LNCaP clone FGC (cell line): ENCODE results near the gene FBXO24.
A peak's percentile ranks its signal among the peaks of the same experiment; 100 is the strongest.

Source experiments
- DNase-seq: peaks from one replicate; pipeline ENCODE4 v3.0.0-alpha.2; 2011; ENCODE audit warnings: low read depth
- H3K4me3 ChIP-seq: 2 replicates; pipeline ENCODE4 v1.5.1; 2011; ENCODE audit warnings: mild to moderate bottlenecking, low read depth, low read length, control low read depth
- TF ChIP-seq, protein P1 (sequence below): IDR thresholded peaks from 2 replicates; pipeline ENCODE4 v1.5.1; 2012; ENCODE audit warnings: mild to moderate bottlenecking; ENCODE audit not compliant: control insufficient read depth, insufficient read depth; ENCODE audit errors: extremely low read depth

FBXO24 gene

DNA sequence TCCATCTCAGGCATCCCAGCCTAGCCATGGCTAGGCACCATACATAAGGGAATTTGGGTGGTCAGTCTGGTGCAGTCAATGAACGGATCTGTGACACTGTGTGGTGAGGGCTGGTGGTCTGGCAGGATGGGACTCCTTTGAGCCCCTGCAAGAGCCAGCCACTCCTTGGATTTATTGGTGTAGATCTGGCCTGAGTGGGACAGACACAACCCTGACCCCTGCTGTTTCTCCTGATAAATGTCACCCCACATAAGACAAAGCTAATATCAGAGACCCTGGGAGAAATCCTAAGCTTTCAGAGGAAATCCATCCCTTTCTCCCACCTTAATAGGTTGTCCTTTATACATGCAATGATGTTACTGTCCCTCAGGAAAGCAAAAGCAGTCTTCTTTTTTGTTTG is 2.3 kb downstream of the FBXO24 start:
- no peak overlapping the region for H3K4me3 ChIP-seq
- TF ChIP-seq, protein P1, sequence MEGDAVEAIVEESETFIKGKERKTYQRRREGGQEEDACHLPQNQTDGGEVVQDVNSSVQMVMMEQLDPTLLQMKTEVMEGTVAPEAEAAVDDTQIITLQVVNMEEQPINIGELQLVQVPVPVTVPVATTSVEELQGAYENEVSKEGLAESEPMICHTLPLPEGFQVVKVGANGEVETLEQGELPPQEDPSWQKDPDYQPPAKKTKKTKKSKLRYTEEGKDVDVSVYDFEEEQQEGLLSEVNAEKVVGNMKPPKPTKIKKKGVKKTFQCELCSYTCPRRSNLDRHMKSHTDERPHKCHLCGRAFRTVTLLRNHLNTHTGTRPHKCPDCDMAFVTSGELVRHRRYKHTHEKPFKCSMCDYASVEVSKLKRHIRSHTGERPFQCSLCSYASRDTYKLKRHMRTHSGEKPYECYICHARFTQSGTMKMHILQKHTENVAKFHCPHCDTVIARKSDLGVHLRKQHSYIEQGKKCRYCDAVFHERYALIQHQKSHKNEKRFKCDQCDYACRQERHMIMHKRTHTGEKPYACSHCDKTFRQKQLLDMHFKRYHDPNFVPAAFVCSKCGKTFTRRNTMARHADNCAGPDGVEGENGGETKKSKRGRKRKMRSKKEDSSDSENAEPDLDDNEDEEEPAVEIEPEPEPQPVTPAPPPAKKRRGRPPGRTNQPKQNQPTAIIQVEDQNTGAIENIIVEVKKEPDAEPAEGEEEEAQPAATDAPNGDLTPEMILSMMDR, result peak; percentile 32; the same call in 1 of the 2 replicates
- no peak for DNase-seq

DNA sequence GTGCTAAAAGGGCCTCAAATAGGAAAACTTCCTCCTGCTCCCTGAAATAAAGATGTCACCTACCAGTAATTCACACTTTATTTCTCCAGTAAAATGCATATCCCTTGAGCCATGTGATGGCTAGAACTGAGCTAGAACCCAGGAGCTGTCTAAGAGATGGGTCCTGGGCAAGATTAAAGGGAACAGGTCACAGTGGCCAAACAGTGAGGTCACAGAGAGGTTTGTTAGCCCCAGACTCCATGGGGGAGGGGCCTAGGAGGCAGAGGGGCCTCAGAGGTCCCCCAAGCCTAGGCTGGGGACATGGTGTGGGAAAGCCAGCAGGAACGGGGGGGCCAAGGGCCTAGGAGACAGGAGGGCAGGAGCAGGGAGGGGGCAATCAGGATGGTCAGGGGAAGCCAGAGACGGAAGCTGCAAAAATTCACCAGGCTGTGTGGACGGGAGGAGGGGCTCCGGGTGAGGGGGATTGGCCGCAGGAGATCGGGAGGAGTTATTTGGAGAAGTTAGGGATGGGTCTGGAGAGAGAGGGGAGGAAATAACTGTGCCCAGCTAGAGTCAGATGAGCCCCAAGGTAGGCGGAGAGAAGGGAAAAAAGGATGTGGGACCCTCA is 3.3 kb downstream of the FBXO24 start:
- H3K4me3 ChIP-seq, result no peak overlapping the region
- no peak for DNase-seq
- TF ChIP-seq, protein P1, result no peak

DNA sequence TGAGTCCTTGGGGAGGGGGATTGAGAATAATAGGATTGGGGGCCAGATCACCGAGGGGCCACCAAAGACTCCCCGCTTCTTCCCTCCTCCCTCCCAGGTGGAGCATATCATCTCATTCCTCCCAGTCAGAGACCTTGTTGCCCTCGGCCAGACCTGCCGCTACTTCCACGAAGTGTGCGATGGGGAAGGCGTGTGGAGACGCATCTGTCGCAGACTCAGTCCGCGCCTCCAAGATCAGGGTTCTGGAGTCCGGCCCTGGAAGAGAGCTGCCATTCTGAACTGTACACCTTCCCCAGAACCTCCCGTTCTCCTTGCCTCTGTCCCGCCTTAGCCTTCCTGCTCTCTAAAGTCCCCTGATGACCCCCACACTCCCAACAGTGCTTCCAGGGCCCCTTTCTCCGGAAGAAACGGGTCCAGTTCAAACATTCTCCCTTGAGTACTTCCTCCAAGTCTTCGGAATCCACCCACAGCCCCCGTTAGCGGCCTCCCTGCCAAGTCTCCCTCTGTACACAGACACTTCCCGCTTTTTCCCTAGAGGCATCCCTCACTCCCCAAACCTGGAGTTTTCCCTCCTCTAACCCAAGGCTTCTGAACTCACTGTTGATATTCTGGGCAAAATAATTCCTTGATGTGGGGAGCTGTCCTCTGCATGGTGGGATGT is 4.1 kb downstream of the FBXO24 start:
- H3K4me3 ChIP-seq, result no peak overlapping the region
- TF ChIP-seq, protein P1, result no peak
- no peak for DNase-seq

DNA sequence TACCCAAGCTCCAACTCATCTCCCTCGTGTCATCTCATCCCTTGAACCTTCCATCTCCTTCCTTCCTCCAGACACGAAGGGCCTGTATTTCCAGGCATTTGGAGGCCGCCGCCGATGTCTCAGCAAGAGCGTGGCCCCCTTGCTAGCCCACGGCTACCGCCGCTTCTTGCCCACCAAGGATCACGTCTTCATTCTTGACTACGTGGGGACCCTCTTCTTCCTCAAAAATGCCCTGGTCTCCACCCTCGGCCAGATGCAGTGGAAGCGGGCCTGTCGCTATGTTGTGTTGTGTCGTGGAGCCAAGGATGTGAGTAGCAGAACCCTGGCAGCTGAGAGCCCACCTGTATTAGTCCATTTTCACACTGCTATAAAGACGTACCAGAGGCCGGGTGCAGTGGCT is 5.5 kb downstream of the FBXO24 start:
- TF ChIP-seq, protein P1, result no peak
- no peak overlapping the region for H3K4me3 ChIP-seq
- DNase-seq, result no peak

DNA sequence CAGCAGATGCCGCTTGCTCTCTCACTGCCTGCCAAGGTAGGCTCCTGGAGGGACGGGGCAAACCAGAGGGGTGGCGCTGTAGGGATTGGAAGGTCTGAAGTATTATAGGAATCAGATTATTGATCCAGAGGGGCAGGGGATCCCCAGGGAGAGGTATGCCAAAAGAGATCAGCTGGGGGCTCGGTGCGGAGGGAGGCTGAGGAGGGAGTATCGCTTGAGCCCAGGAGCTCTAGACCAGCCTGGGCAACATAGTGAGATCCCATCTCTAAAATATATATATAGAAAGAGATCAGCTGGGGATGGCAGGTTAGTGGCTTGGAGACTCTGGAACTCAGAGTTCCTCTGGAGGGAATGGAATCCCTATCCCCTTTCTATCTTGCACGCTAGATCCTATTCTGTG is 9.1 kb downstream of the FBXO24 start:
- TF ChIP-seq, protein P1, result no peak
- no peak for DNase-seq

DNA sequence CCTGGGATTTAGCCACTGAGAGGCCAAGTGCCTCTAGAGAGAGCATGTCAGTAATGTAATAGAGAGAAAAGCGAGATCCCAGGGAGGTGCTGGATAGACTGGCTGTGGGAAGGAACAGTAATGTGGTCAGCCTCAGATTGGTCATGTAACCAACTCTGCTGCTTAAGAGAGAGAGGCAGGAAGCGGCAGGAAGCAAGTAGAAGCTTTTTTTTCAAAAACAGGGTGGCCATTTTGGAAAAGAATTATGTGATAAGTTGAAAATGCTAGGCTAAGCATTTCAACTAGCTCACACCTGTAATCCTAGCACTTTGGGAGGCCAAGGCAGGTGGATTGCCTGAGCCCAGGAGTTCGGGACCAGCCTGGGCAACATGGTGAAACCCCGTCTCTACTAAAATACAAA is 12.3 kb downstream of the FBXO24 start:
- DNase-seq, result no peak
- TF ChIP-seq, protein P1, result no peak
- H3K4me3 ChIP-seq, result no peak overlapping the region

More for the DNA sequence above, 9.1 kb downstream of the FBXO24 start:
- H3K4me3 ChIP-seq, result no peak overlapping the region
